ENCODE measurements around the gene MAP2. TPM values are rescaled to one million over a fixed set of nuclear protein-coding genes. Genes with fewer than 3 reads are reported as not detected.

The MAP2 gene
- total and polyA plus RNA-seq, 2 of the 13 experiments (the other 11 are each of a cell fraction or from before 2014, with no cell fraction given) = 0.08 TPM; not detected in 1

DNA sequence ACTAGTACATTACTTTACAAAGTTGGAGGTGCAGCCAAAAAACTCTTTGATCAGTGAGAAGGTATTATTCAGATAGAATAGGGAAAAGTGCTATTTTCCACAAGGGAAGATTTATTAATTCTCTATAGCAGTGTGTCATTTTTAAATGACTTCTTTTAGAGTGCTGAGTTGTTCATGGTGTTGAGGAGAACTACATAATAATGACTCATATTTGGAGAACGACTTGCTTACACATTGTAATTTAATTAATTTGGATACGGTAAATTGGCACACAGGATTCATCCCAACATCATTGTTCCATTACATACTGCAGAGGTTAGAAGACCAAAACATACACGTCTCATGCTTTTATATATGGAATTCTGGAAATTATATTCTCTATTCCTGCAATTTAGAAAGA is 22.1 kb upstream of the MAP2 start (continued):
- TF ChIP-seq, protein P1, sequence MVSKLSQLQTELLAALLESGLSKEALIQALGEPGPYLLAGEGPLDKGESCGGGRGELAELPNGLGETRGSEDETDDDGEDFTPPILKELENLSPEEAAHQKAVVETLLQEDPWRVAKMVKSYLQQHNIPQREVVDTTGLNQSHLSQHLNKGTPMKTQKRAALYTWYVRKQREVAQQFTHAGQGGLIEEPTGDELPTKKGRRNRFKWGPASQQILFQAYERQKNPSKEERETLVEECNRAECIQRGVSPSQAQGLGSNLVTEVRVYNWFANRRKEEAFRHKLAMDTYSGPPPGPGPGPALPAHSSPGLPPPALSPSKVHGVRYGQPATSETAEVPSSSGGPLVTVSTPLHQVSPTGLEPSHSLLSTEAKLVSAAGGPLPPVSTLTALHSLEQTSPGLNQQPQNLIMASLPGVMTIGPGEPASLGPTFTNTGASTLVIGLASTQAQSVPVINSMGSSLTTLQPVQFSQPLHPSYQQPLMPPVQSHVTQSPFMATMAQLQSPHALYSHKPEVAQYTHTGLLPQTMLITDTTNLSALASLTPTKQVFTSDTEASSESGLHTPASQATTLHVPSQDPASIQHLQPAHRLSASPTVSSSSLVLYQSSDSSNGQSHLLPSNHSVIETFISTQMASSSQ (IDR thresholded peaks at IDR 0.05; ENCODE audit: low read depth) = no peak
- TF ChIP-seq, protein P1 (CRISPR knock-in tag; IDR thresholded peaks at IDR 0.05; ENCODE audit: borderline replicate concordance) = no peak
- TF ChIP-seq, protein P2, sequence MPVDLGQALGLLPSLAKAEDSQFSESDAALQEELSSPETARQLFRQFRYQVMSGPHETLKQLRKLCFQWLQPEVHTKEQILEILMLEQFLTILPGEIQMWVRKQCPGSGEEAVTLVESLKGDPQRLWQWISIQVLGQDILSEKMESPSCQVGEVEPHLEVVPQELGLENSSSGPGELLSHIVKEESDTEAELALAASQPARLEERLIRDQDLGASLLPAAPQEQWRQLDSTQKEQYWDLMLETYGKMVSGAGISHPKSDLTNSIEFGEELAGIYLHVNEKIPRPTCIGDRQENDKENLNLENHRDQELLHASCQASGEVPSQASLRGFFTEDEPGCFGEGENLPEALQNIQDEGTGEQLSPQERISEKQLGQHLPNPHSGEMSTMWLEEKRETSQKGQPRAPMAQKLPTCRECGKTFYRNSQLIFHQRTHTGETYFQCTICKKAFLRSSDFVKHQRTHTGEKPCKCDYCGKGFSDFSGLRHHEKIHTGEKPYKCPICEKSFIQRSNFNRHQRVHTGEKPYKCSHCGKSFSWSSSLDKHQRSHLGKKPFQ (CRISPR knock-in tag; IDR thresholded peaks at IDR 0.05; ENCODE audit: insufficient replicate concordance) = no peak
- TF ChIP-seq AHR (CRISPR knock-in tag; IDR thresholded peaks at IDR 0.05) (no peak), NFIC (IDR thresholded peaks at IDR 0.05; ENCODE audit: low read length) (no peak)
- TF ChIP-seq, protein P3, sequence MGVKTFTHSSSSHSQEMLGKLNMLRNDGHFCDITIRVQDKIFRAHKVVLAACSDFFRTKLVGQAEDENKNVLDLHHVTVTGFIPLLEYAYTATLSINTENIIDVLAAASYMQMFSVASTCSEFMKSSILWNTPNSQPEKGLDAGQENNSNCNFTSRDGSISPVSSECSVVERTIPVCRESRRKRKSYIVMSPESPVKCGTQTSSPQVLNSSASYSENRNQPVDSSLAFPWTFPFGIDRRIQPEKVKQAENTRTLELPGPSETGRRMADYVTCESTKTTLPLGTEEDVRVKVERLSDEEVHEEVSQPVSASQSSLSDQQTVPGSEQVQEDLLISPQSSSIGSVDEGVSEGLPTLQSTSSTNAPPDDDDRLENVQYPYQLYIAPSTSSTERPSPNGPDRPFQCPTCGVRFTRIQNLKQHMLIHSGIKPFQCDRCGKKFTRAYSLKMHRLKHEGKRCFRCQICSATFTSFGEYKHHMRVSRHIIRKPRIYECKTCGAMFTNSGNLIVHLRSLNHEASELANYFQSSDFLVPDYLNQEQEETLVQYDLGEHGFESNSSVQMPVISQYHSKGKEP (CRISPR knock-in tag; IDR thresholded peaks at IDR 0.05) = no peak
- TF ChIP-seq, protein P4, sequence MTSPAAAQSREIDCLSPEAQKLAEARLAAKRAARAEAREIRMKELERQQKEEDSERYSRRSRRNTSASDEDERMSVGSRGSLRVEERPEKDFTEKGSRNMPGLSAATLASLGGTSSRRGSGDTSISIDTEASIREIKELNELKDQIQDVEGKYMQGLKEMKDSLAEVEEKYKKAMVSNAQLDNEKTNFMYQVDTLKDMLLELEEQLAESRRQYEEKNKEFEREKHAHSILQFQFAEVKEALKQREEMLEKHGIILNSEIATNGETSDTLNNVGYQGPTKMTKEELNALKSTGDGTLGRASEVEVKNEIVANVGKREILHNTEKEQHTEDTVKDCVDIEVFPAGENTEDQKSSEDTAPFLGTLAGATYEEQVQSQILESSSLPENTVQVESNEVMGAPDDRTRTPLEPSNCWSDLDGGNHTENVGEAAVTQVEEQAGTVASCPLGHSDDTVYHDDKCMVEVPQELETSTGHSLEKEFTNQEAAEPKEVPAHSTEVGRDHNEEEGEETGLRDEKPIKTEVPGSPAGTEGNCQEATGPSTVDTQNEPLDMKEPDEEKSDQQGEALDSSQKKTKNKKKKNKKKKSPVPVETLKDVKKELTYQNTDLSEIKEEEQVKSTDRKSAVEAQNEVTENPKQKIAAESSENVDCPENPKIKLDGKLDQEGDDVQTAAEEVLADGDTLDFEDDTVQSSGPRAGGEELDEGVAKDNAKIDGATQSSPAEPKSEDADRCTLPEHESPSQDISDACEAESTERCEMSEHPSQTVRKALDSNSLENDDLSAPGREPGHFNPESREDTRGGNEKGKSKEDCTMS (CRISPR knock-in tag; conservative IDR thresholded peaks at IDR 0.05) = no peak
- TF ChIP-seq, protein P5, sequence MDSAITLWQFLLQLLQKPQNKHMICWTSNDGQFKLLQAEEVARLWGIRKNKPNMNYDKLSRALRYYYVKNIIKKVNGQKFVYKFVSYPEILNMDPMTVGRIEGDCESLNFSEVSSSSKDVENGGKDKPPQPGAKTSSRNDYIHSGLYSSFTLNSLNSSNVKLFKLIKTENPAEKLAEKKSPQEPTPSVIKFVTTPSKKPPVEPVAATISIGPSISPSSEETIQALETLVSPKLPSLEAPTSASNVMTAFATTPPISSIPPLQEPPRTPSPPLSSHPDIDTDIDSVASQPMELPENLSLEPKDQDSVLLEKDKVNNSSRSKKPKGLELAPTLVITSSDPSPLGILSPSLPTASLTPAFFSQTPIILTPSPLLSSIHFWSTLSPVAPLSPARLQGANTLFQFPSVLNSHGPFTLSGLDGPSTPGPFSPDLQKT (CRISPR knock-in tag; IDR thresholded peaks at IDR 0.05; ENCODE audit: borderline replicate concordance) = no peak

Data from HepG2 (cell line).